Hematopoietic multipotent progenitor cell (in vitro differentiated cells): ENCODE data around the gene RASSF8. TPM values are rescaled to one million over a fixed set of nuclear protein-coding genes. Genes with fewer than 3 reads are reported as not detected.
A peak's percentile ranks its signal among the peaks of the same experiment; 100 is the strongest.

ENCODE experiments used
- DNase-seq, 3 donors: peaks; one replicate each; pipeline ENCODE4 v3.0.0-alpha.2; 2011 to 2015; ENCODE audit warnings: low read depth in 2 of 3, low spot score in 2 of 3
- total RNA-seq: library from RNA; depleted of rRNA; stranded (reverse); fragments of >200 nt; gene quantifications from one replicate; pipeline ENCODE4 v1.2.3, GENCODE V29; 2012

Gene RASSF8
- total RNA-seq, 1 donor = 3.8 TPM

DNA sequence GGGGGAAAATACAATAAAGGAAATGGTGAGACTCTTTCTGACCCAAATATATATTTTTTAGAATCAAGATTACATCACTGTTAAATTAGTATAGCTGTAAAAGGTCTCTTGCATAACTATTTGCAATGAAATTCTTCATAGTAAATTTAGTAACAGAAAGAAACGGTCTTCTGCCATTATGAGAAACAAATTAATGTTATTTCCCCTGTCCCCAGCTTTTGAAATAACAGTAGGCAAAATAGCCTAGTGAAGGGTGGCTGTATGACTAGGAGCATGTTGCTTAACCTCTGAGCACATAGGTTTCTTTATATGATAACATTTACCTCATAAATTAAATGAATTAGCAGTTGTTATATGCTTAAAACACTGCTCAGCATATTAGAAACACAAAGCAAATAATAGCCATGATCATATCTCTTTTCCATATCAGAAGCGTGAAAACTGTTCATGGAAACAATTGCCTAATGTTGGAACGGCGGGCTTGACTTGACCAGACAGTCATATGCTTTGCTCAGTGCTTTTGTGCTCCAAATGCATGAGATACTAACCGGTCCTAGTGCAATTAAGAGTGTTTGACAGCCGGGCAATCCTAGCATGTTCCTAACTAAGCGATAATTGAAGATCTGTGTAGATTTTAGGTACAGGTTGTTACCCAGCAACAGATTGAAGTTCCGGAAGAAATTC, 142.3 kb downstream of the RASSF8 start:
- no peak for DNase-seq

GRCh38 chr12:26101350-26101734, 142.9 kb downstream of the RASSF8 start:
- no peak for DNase-seq

- DNase-seq = no peak
These were observed 143.3 kb downstream of the RASSF8 start for GRCh38 chr12:26101763-26102162.

DNA sequence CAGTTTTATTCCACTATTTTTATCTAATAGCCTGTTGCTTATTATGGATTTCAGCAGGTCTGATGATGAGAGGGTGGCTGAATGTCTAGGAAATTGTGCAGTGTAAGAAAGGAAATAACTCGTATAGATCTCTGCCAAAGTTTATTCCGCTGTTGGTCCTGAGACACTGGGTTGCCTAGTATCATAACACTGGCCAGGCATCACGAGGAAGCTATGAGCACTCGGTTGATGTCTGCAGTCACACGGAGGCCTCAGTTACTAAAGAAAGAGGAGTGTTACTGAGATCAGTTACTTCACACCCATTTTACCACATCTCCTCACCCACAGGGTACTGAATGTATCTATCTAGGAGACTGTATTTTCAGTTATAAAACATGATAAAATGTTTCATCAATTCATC, 144.5 kb downstream of the RASSF8 start:
- DNase-seq = no peak

- DNase-seq = no peak
These were observed 147.9 kb downstream of the RASSF8 start for GRCh38 chr12:26106347-26106746.

GRCh38 chr12:26108915-26109314, 150.4 kb downstream of the RASSF8 start:
- DNase-seq = no peak

- DNase-seq = no peak
These were observed 150.9 kb downstream of the RASSF8 start for GRCh38 chr12:26109343-26109881.

DNA sequence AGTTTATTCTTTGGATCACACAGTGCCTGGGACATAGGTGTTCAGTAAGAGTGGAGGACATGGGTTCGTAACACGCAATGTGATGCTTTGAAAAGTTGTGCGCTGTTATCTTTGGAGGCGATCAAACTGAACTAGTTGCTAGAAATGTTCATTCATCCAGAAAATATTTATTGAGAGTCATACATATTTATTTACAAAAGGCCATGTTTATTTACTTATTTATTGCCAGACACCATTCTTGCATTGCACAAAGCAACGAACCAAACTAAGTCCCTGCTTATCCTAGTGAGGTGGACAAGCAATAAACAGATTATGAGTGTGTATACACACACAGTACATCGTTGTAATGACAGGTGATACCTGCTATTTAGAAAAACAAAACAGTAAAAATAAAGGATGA, 153.8 kb downstream of the RASSF8 start:
- DNase-seq = no peak

- DNase-seq = no peak
These were observed 154.2 kb downstream of the RASSF8 start for GRCh38 chr12:26112703-26113147.

DNA sequence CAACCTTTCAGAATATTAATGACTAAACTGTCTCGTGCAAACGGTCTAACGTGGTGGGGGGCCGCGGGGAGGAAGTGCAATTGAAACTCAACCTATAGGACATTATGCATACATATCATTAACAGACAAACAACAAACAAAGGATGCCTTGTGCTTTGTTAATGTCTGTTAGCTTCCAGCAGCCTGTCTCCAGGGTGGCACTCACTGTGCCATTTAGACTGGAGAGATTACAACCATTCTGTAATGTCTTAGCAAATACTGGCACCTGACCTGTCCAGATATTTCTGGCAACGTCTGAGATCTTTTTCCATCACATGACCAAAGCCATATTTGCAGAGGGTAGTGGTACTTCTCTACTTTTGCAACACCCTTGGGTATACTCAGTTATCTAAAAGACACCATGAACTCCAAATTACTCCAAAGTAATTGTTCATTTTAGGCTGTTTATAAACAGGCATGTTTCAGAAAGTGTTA, 154.7 kb downstream of the RASSF8 start:
- DNase-seq = no peak

DNA sequence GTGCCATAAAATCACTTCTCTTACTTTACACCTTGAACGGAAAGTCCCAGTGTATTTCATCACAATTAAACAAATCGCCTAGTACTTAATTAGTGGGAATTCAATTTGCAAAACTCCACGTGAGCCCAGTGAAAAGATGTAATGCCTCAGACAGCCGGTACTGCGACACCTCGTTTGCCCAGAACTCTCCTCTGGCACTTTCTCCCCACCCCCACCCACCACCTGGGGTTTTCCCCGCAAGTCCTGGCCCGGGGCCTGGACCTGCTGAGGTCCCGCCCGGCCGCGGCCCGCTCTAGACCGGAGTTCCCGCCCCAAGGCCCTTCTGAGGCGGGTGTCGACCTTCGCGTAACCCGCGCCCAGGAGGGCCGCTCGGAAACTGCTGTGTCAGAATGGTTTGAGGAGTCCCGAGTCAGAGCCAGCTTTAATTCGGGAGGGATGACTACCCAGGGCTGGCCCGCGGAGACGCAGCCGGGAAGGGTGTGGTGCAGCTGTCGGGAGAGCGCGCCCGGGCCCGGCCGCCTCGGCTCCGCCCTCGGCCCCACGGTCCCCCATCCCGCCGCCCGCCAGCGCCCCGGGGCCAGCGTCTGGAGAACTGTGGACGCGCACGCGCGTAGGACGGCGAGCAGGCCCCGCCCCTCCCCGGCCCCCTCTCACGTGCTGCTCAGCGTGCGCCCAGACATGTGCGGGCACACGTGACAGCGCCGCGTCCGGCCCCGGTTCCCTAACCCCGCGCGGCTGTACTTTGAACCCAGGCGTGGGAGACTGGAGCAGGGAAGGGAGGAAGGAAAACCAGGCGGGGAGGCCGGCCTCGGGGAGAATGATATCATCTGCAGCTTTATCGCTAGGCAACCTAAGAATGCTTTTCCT, 155.6 kb downstream of the RASSF8 start:
- peak in 2 of 3 donors; percentile 77 to 83 for DNase-seq

- DNase-seq = no peak
These were observed 156.4 kb downstream of the RASSF8 start for GRCh38 chr12:26114720-26115401.

DNA sequence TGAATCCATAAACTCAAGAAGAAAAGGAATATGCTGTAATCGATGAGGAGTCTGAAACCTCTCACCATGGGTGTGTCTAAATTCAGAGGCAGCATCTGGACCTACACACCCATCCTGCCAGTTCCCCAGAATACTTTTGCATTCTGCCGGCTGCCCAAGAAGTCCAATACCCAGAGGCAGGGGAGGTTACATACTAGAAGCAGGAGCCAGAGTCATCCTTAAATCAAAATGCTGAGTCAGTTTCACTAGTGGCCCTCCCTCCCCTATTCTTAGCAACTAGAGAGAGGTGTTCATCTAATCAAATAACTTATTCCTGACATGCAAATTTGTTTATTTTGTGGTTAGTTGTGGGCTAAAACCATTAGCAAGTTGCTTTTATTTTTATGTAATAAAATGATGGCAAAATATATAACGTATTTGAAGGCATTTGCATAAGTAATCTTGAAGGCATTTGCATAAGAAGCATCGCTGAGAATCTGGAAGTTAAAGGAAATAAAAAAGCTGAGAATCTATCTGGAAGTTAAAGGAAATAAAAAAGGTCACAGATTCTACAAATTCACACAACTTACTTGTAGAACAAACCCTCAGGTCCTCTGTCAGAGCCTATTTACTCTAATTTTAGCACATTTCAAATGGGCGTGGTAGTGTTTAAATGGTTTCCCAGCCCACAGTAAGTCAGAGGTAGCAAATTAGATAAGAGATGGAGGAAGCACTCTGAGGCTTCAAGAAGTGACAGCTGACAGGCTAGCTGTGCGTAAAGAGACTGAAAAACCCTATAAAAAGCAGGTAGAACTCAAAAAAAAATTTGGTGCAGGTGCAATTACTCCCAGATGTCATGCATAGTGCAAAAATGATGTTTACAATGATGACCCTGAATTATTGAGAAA, 158.6 kb downstream of the RASSF8 start:
- no peak for DNase-seq

DNA sequence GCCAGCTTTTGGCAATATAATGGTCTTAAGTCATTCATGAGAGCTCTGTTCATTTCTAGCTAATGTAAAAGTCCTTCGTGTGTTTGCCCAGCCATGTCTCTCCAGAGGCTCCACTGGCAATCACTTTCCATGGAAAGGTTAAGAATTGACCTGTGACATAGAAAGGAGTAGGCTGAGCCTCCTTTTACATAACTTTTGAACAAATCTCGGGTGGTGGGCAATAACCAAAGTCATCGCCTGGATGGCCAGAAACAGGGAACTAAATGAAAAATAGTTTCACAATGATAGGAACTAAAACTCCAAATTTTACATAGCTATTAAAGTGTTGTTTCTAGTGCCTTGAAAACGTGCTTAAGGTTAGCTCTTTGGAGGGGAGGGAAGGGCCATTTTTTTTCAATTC, 159.8 kb downstream of the RASSF8 start:
- DNase-seq = no peak

- peak in 1 of 3 donors; percentile 72 for DNase-seq
These were observed 161.0 kb downstream of the RASSF8 start for GRCh38 chr12:26119391-26119989.

GRCh38 chr12:26120561-26121274, 162.2 kb downstream of the RASSF8 start:
- DNase-seq = no peak

GRCh38 chr12:26121323-26122060, 163.0 kb downstream of the RASSF8 start:
- DNase-seq = peak in 1 of 3 donors; percentile 15

GRCh38 chr12:26122061-26122680, 163.7 kb downstream of the RASSF8 start:
- peak in 2 of 3 donors; percentile 67 to 75 for DNase-seq
